Measurements from ENCODE around the gene RPS26. TPM values are rescaled to one million over a fixed set of nuclear protein-coding genes. Genes with fewer than 3 reads are reported as not detected.
A peak's percentile ranks its signal among the peaks of the same experiment; 100 is the strongest.

Gene RPS26
- total RNA-seq, 2 experiments from 2014 or later, result 25.2 to 27.2 TPM

GRCh38 chr12:56021889-56022497 is 19.7 kb upstream of the RPS26 start:
- H3K36me3 Mint-ChIP-seq (ENCODE audit: low read depth), result peaks cover 23% of the 10 kb centered on the region
- peaks cover 52% of the 10 kb centered on the region for H3K4me1 Mint-ChIP-seq (ENCODE audit: low read depth)
- ChIA-PET CTCF (interaction anchor here (0.7 to 6.2 kb wide), 9 partner anchors 8 to 283 kb away, joined by 3 to 34 read pairs (median 4); partner anchors contain the start of gene RAB5B), POLR2A (interaction anchor here (0.7 to 3.8 kb wide), 8 partner anchors 9 to 166 kb away, joined by 3 to 26 read pairs (median 5); partner anchors contain the start of gene PA2G4)
- no peak for DNase-seq
- no peaks in the 10 kb centered on the region for H3K27me3 Mint-ChIP-seq (ENCODE audit: low read depth)
- no peak for ATAC-seq
- H3K9me3 Mint-ChIP-seq (ENCODE audit: insufficient read depth), result no peaks in the 10 kb centered on the region
- H3K27ac Mint-ChIP-seq, result peak overlapping the region; percentile 96
- H3K4me3 Mint-ChIP-seq, result peak overlapping the region; percentile 88

- ChIA-PET CTCF (interaction anchor here (1.1 to 2.7 kb wide), 18 partner anchors 9 to 290 kb away, joined by 3 to 60 read pairs (median 10); partner anchors contain the start of genes IKZF4, RAB5B, SARNP and SUOX), POLR2A (interaction anchor here (0.6 kb wide), 1 partner anchor 265 kb away, joined by 4 read pairs; no protein-coding TSS in a partner anchor)
- Mint-ChIP-seq H3K4me1 (ENCODE audit: low read depth) (peaks cover 55% of the 10 kb centered on the region), H3K4me3 (no peak overlapping the region), H3K27ac (peak overlapping the region; percentile 66), H3K36me3 (ENCODE audit: low read depth) (peaks cover 67% of the 10 kb centered on the region), H3K9me3 (ENCODE audit: insufficient read depth) (no peaks in the 10 kb centered on the region), H3K27me3 (ENCODE audit: low read depth) (no peaks in the 10 kb centered on the region)
- DNase-seq (no peak), ATAC-seq (no peak)
Measured at GRCh38 chr12:56028511-56029165, 13.1 kb upstream of the RPS26 start.

DNA sequence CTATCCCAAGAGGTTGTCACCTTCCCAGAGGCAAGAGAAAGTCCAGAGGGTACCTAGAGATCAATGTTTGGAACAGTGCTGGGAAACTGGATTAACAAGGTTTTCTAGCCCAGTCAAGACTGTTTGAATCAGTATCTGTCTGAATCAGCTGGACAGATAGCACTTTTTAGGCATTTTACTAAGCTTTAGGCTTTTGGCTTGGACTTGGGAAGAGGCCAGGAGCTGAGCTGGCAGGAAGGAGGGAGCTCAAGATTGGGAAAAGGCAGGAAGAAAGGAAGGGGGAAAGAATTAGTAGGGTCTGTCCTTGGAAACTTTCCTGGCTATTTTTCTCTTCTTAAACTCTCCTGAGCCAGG is 12.6 kb upstream of the RPS26 start:
- CTCF ChIA-PET, result interaction anchor here (0.6 to 2.7 kb wide), 20 partner anchors 10 to 290 kb away, joined by 3 to 60 read pairs (median 10); partner anchors contain the start of genes DGKA, IKZF4, RAB5B and RPL41
- H3K9me3 Mint-ChIP-seq (ENCODE audit: insufficient read depth), result no peaks in the 10 kb centered on the region
- H3K27ac Mint-ChIP-seq, result peak overlapping the region; percentile 66
- POLR2A ChIA-PET, result no interaction called here
- DNase-seq (no peak), ATAC-seq (no peak)
- no peaks in the 10 kb centered on the region for H3K27me3 Mint-ChIP-seq (ENCODE audit: low read depth)
- H3K4me3 Mint-ChIP-seq, result no peak overlapping the region
- peaks cover 52% of the 10 kb centered on the region for H3K4me1 Mint-ChIP-seq (ENCODE audit: low read depth)
- H3K36me3 Mint-ChIP-seq (ENCODE audit: low read depth), result peaks cover 67% of the 10 kb centered on the region

DNA sequence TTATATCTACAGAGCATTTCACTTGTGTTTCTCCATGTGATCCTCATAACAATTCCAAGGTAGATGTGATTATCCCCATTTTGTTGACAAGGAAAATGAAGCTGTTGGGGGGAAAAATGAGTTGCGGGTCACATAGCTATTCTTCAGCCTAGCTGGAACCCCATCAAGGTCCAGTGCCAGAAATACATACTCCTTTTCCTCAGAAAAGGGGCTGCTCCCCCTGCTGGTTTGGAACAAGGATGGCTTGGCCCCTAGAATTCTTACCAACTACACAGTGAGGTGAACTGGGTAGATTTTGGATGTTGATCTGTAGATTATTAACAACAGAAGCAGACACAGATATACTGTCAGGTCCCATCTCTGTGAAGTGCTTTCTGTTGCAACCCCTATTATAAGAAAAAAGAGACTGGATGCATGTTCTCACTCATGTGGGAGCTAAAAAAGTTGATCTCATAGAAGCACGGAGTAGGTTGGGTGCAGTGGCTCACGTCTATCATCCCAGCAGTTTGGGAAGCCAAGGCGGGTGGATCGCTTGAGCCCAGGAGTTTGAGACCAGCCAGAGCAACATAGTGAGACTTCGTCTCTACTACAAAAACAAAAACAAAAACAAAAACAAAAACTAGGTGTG is 11.9 kb upstream of the RPS26 start:
- H3K36me3 Mint-ChIP-seq (ENCODE audit: low read depth), result peaks cover 71% of the 10 kb centered on the region
- no peaks in the 10 kb centered on the region for H3K27me3 Mint-ChIP-seq (ENCODE audit: low read depth)
- ChIA-PET POLR2A (no interaction called here), CTCF (interaction anchor here (0.6 to 2.7 kb wide), 21 partner anchors 8 to 291 kb away, joined by 3 to 60 read pairs (median 10); partner anchors contain the start of genes DGKA, IKZF4, RAB5B and RPL41)
- ATAC-seq (peak; percentile 64), DNase-seq (peak; percentile 64)
- peaks cover 54% of the 10 kb centered on the region for H3K4me1 Mint-ChIP-seq (ENCODE audit: low read depth)
- H3K9me3 Mint-ChIP-seq (ENCODE audit: insufficient read depth), result no peaks in the 10 kb centered on the region
- no peak overlapping the region for H3K4me3 Mint-ChIP-seq
- H3K27ac Mint-ChIP-seq, result peak overlapping the region; percentile 8

GRCh38 chr12:56031987-56032386 is 9.7 kb upstream of the RPS26 start:
- Mint-ChIP-seq H3K36me3 (ENCODE audit: low read depth) (peaks cover 78% of the 10 kb centered on the region), H3K4me1 (ENCODE audit: low read depth) (peaks cover 71% of the 10 kb centered on the region), H3K9me3 (ENCODE audit: insufficient read depth) (no peaks in the 10 kb centered on the region), H3K4me3 (no peak overlapping the region), H3K27ac (peak overlapping the region; percentile 43), H3K27me3 (ENCODE audit: low read depth) (no peaks in the 10 kb centered on the region)
- CTCF ChIA-PET, result interaction anchor here (0.9 to 4.4 kb wide), 3 partner anchors 9 to 295 kb away, joined by 3 to 24 read pairs (median 6); partner anchors contain the start of gene SUOX
- DNase-seq (peak; percentile 42), ATAC-seq (peak; percentile 47)
- POLR2A ChIA-PET, result interaction anchor here (0.6 to 2.3 kb wide), 3 partner anchors 10 to 322 kb away, joined by 3 to 8 read pairs (median 3); partner anchors contain the start of genes IKZF4 and SUOX

DNA sequence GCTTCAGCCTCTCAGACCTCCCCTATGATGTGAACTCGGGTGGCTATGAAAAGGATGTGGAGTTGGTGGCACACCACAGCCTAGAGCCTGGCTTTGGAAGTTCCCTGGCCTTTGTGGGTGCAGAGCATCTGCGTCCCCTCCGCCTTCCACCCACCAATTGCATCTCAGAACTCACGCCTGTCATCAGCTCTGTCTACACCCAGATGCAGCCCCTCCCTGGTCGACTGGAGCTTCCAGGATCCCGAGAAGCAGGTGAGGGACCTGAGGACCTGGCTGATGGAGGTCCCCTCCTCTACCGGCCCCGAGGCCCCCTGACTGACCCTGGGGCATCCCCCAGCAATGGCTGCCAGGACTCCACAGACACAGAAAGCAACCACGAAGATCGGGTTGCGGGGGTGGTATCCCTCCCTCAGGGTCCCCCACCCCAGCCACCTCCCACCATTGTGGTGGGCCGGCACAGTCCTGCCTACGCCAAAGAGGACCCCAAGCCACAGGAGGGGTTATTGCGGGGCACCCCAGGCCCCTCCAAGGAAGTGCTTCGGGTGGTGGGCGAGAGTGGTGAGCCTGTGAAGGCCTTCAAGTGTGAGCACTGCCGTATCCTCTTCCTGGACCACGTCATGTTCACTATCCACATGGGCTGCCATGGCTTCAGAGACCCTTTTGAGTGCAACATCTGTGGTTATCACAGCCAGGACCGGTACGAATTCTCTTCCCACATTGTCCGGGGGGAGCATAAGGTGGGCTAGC is 7.0 kb upstream of the RPS26 start:
- Mint-ChIP-seq H3K27me3 (ENCODE audit: low read depth) (no peaks in the 10 kb centered on the region), H3K4me1 (ENCODE audit: low read depth) (peaks cover 65% of the 10 kb centered on the region), H3K27ac (peak overlapping the region; percentile 76), H3K4me3 (peak overlapping the region; percentile 24), H3K36me3 (ENCODE audit: low read depth) (peaks cover 65% of the 10 kb centered on the region), H3K9me3 (ENCODE audit: insufficient read depth) (no peaks in the 10 kb centered on the region)
- DNase-seq (peak; percentile 58), ATAC-seq (peak; percentile 79)
- ChIA-PET CTCF (interaction anchor here (0.6 to 4.4 kb wide), 4 partner anchors 9 to 60 kb away, joined by 3 to 24 read pairs (median 4); partner anchors contain the start of gene SUOX), POLR2A (interaction anchor here (1.1 to 1.8 kb wide), 2 partner anchors 14 to 104 kb away, joined by 4 to 5 read pairs; partner anchors contain the start of gene IKZF4)

DNA sequence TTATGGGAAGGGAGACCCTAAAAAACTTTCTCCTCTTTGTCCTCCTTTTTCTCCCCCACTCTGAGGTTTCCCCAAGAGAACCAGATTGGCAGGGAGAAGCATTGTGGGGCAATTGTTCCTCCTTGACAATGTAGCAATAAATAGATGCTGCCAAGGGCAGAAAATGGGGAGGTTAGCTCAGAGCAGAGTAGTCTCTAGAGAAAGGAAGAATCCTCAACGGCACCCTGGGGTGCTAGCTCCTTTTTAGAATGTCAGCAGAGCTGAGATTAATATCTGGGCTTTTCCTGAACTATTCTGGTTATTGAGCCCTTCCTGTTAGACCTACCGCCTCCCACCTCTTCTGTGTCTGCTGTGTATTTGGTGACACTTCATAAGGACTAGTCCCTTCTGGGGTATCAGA is 4.6 kb upstream of the RPS26 start:
- peaks cover 55% of the 10 kb centered on the region for H3K36me3 Mint-ChIP-seq (ENCODE audit: low read depth)
- no peak for ATAC-seq
- H3K4me3 Mint-ChIP-seq, result no peak overlapping the region
- POLR2A ChIA-PET, result no interaction called here
- H3K9me3 Mint-ChIP-seq (ENCODE audit: insufficient read depth), result no peaks in the 10 kb centered on the region
- H3K27me3 Mint-ChIP-seq (ENCODE audit: low read depth), result no peaks in the 10 kb centered on the region
- H3K27ac Mint-ChIP-seq, result no peak overlapping the region
- peaks cover 70% of the 10 kb centered on the region for H3K4me1 Mint-ChIP-seq (ENCODE audit: low read depth)
- CTCF ChIA-PET, result interaction anchor here (1.6 to 5.2 kb wide), 3 partner anchors 8 to 63 kb away, joined by 6 to 109 read pairs (median 38); partner anchors contain the start of genes RAB5B and SUOX
- no peak for DNase-seq

DNA sequence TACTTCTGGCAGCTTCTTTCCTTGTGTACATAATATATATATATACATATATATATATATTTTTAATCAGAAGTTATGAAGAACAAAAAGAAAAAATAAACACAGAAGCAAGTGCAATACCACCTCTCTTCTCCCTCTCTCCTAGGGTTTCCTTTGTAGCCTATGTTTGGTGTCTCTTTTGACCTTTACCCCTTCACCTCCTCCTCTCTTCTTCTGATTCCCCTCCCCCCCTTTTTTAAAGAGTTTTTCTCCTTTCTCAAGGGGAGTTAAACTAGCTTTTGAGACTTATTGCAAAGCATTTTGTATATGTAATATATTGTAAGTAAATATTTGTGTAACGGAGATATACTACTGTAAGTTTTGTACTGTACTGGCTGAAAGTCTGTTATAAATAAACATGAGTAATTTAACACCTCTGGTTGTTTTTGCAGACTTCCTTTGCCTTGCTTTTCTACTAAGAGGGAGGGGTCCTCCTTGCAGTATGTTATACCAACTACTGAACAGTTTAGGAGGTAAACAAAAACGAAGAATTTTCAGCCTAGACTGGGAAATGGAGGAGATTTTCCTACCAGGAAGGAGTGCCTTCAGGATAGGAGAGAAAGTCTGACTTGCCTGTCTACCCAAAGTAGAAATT is 3.6 kb upstream of the RPS26 start:
- H3K4me3 Mint-ChIP-seq, result no peak overlapping the region
- H3K4me1 Mint-ChIP-seq (ENCODE audit: low read depth), result peaks cover 67% of the 10 kb centered on the region
- POLR2A ChIA-PET, result interaction anchor here (1.0 kb wide), 1 partner anchor 109 kb away, joined by 5 read pairs; no protein-coding TSS in a partner anchor
- ATAC-seq, result no peak
- H3K27me3 Mint-ChIP-seq (ENCODE audit: low read depth), result no peaks in the 10 kb centered on the region
- peaks cover 54% of the 10 kb centered on the region for H3K36me3 Mint-ChIP-seq (ENCODE audit: low read depth)
- DNase-seq, result no peak
- peak overlapping the region; percentile 22 for H3K27ac Mint-ChIP-seq
- H3K9me3 Mint-ChIP-seq (ENCODE audit: insufficient read depth), result no peaks in the 10 kb centered on the region
- CTCF ChIA-PET, result interaction anchor here (1.0 to 5.2 kb wide), 6 partner anchors 9 to 300 kb away, joined by 3 to 109 read pairs (median 5); partner anchors contain the start of genes RAB5B and SUOX

- H3K9me3 Mint-ChIP-seq (ENCODE audit: insufficient read depth), result no peaks in the 10 kb centered on the region
- H3K27me3 Mint-ChIP-seq (ENCODE audit: low read depth), result no peaks in the 10 kb centered on the region
- ATAC-seq (no peak), DNase-seq (no peak)
- peaks cover 65% of the 10 kb centered on the region for H3K4me1 Mint-ChIP-seq (ENCODE audit: low read depth)
- H3K27ac Mint-ChIP-seq, result peak overlapping the region; percentile 73
- H3K36me3 Mint-ChIP-seq (ENCODE audit: low read depth), result peaks cover 58% of the 10 kb centered on the region
- H3K4me3 Mint-ChIP-seq, result no peak overlapping the region
- POLR2A ChIA-PET, result interaction anchor here (0.6 to 1.8 kb wide), 7 partner anchors 19 to 299 kb away, joined by 3 to 5 read pairs (median 3); partner anchors contain the start of genes ESYT1, PA2G4 and RAB5B
- CTCF ChIA-PET, result interaction anchor here (0.8 to 5.2 kb wide), 23 partner anchors 8 to 301 kb away, joined by 3 to 109 read pairs (median 6); partner anchors contain the start of genes IKZF4, ORMDL2, RAB5B and RPL41
Measured at GRCh38 chr12:56040151-56040550, 1.6 kb upstream of the RPS26 start.

DNA sequence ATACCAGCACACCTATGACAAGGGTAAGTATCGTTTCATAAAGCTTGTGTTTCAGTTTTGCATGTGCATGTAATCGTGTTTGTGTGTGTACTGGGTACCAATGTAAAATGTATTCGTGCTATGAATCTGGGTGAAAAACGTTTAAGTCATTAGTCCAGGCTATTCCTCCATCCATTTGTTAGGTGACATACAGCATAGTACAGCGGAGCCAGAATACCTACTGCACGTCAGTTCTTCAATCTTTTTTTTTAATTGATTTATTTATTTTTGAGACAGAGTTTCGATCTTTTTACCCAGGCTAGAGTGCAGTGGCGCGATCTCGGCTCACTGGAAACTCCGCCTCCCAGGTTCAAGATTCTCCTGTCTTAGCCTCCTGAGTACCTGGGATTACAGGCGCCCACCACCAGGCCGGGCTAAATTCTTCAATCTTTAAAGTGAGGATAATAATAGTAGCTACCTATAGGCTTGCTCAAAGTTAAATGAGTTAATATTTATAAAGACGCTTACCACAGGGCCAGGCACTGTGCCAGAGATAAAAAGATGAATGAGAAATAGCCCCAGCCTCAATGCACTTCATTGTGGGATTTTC is 661 bp upstream of the RPS26 start:
- CTCF ChIA-PET, result interaction anchor here (0.6 to 5.2 kb wide), 30 partner anchors 9 to 302 kb away, joined by 3 to 109 read pairs (median 6); partner anchors contain the start of genes ERBB3, IKZF4, ORMDL2 and RAB5B
- Mint-ChIP-seq H3K27me3 (ENCODE audit: low read depth) (no peaks in the 10 kb centered on the region), H3K4me3 (peak overlapping the region; percentile 96), H3K27ac (peak overlapping the region; percentile 96), H3K9me3 (ENCODE audit: insufficient read depth) (no peaks in the 10 kb centered on the region), H3K36me3 (ENCODE audit: low read depth) (peaks cover 53% of the 10 kb centered on the region), H3K4me1 (ENCODE audit: low read depth) (peaks cover 56% of the 10 kb centered on the region)
- POLR2A ChIA-PET, result interaction anchor here (0.6 to 1.8 kb wide), 8 partner anchors 19 to 223 kb away, joined by 3 to 6 read pairs (median 4); partner anchors contain the start of genes ESYT1, PA2G4 and RAB5B
- no peak for ATAC-seq
- DNase-seq, result no peak
